Measurements from ENCODE around the gene NME1.

- TF ChIP-seq CTCF (IDR thresholded peaks at IDR 0.05; ENCODE audit: poor library complexity, severe bottlenecking), result no peak
- TF ChIP-seq EZH2 (IDR thresholded peaks at IDR 0.05; ENCODE audit: borderline replicate concordance, insufficient read depth, low read length, poor library complexity, severe bottlenecking), result no peak
These were observed 17.4 kb downstream of the NME1 start for GRCh38 chr17:51170736-51171135.

All from neural cell (in vitro differentiated cells).